Measurements from ENCODE around the gene ATXN2L.
"Not testable (repeated sequence)": the region's sequence is repeated elsewhere in the genome, so short reads cannot be mapped to it uniquely, and the experiment has no call there.

Gene ATXN2L, protein sequence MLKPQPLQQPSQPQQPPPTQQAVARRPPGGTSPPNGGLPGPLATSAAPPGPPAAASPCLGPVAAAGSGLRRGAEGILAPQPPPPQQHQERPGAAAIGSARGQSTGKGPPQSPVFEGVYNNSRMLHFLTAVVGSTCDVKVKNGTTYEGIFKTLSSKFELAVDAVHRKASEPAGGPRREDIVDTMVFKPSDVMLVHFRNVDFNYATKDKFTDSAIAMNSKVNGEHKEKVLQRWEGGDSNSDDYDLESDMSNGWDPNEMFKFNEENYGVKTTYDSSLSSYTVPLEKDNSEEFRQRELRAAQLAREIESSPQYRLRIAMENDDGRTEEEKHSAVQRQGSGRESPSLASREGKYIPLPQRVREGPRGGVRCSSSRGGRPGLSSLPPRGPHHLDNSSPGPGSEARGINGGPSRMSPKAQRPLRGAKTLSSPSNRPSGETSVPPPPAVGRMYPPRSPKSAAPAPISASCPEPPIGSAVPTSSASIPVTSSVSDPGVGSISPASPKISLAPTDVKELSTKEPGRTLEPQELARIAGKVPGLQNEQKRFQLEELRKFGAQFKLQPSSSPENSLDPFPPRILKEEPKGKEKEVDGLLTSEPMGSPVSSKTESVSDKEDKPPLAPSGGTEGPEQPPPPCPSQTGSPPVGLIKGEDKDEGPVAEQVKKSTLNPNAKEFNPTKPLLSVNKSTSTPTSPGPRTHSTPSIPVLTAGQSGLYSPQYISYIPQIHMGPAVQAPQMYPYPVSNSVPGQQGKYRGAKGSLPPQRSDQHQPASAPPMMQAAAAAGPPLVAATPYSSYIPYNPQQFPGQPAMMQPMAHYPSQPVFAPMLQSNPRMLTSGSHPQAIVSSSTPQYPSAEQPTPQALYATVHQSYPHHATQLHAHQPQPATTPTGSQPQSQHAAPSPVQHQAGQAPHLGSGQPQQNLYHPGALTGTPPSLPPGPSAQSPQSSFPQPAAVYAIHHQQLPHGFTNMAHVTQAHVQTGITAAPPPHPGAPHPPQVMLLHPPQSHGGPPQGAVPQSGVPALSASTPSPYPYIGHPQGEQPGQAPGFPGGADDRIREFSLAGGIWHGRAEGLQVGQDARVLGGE

DNA sequence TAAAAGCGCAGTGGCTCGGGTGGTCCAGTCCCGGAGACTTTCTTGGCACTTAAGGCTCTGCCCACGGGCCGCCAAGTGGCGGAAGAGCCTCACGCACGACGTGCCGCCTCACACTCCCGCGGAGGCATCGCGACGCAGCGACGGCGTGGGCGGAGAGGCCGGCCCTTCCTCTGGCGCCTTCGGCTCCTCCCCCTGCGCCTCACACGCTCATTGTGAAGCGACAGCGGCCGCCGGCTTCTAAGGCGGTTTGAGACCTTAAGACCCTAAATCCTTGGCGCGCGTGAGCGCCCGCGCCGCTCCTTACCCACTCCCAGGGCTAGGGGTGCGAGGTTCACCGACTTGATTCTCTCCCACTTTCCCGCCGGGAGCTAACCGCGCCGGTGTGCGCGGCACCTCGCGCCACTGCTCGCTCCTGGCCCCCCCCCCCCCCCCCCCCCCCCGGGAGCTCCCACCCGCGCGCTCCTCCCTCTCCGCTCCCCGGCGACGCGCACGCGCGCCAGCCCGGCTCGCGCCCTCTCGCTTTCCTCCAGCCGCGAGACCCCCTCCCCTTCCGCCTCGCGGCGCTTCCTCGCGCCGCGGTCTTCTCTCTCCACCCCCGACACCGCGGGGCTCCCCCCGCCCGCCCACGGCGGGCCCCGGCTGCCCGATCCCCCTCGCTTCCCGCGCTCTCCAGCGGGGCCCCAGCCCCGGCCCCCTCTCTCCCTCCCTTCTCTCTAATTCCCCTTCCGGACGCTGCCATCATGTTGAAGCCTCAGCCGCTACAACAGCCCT lies at the start of gene ATXN2L:
ATXN2L (plus strand) TSS at position 480 of the 771 bp plus-strand sequence; CDS start at position 741, 261 bp downstream.
- DNase-seq (ENCODE audit: low read depth in 3 of 3): peak; percentile 90 to 95 (median 94)

DNA sequence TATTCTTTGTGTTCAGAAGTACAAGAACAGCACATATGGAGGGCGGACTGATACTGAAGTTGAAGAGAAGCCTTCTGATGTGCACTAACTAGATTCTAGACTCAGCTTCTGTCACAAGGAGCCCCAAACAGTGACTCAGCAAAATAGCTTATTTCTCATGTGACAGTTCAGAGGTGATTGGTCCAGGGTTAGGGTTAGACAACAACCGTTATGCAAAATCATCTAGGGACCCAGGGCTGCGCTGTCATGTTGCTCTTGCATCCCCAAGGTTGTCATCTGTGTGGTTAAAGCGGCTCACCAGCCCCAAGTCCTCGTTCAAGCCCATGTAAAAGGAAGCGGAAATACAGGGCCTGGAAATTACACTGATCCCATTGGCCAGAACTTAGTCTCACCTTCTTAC lies 41.1 kb upstream of the ATXN2L start:
- DNase-seq (ENCODE audit: low read depth in 3 of 3): not testable (repeated sequence)

DNA sequence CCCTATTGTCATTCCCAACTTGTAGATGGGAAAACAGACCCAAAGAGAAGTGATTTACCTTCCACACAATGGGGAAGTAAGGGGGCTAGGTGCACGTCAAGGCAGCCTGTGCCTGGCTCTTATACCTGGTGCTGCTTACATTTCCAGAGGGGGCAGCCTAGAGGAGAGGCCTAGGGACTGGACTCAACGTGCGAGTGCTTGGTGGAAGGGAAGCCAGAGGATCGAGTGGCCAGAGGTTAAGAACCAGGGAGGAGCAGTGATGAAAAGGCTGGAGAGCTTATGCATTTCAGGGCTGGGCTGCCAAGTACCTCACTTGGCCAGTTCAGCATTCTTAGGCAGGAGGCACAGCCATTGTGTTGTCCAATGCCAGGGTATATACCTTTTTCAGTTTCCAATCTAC lies 40.4 kb upstream of the ATXN2L start:
- DNase-seq (ENCODE audit: low read depth in 3 of 3): not testable (repeated sequence)

DNA sequence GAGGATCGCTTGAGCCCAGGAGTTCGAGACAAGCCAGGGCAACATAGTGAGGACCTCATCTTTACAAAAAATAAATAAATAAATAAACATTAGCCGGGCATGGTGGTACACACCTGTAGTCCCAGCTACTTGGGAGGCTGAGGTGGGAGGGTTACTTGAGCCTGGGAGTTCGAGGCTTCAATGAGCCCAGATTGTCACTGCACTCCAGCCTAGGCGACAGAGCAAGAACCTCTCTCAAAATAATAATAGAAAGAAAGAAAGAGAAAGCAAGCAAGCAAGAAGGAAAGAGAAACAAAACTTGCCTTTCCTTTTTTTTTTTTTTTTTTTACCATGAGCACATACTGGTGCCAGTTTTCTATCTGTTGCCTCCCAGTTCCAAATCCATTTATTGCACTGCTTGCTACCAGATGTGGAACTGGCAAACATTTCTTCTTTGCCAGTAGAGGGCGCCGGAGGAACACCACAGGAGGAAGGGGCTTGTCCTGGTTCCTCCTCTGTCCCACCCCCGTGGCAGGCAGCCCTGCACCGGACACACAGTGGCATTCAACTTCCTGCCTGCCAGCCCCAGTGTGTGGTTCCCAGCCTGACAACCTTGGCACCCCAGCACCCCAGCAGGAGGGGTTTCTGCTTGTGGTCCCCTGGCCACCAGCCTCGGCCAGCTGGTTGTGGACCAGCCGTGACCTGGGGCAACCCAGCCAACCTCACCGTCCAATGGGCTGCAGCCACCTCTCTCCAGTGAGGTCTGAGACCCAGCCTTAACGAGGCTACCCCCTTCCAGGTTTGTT lies 20.4 kb upstream of the ATXN2L start:
- DNase-seq (ENCODE audit: low read depth in 3 of 3): peak in 2 of 3 experiments; percentile 11 to 61

DNA sequence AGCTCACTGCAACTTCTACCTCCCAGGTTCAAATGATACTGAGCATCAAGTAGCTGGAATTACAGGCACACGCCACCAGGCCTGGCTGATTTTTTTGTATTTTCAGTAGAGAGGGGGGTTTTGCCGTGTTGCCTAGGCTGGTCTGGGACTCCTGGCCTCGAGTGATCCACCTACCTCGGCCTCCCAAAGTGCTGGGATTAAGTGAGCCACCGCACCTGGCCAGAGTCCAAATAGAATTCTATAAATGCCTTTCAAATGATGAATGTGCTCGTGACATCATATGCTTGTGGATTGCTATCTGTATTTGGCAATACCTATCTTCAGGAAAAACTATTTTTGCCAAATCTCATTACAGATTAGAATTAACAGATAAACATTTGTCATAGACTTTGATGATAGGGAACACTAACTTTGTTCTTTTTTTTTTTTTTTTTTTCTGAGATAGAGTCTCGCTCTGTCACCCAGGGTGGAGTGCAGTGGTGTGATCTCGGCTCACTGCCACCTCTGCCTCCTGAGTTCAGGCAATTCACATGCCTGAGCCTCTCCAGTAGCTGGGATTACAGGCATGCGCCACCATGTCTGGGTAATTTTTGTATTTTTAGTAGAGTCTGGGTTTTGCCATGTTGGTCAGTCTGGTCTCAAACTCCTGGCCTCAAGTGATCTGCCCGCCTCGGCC lies 15.2 kb upstream of the ATXN2L start:
- DNase-seq (ENCODE audit: low read depth in 3 of 3): not testable (repeated sequence)

DNA sequence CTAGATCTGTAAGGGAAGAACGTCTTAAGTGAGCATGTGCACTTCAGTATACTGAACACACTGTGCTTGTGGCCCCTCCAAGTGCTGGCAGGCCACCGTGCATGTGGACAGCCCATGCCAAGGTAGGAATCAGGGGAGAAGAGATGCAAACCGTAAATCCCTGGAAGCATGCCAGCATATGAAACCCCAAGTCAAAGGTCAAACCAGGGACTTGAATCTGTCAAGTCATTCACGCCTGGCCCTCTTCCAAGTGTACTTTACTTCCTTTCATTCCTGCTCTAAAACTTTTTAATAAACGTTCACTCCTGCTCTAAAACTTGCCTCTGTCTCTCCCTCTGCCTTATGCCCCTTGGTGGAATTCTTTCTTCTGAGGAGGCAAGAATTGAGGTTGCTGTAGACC lies 2.8 kb upstream of the ATXN2L start:
- DNase-seq (ENCODE audit: low read depth in 3 of 3): no peak

DNA sequence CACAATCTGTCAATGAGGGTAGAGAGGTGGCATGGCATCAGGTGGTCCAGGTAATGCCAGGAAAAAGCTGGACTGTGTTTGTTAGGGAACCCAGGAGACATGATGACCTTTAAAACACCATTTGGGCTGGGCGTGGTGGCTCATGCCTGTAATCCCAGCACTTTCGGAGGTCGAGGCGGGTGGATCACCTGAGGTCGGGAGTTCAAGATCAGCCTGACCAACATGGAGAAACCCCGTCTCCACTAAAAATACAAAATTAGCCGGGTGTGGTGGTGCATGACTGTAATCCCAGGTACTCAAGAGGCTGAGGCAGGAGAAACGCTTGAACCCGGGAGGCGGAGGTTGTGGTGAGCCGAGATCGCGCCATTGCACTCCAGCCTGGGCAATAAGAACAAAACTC lies 2.3 kb upstream of the ATXN2L start:
- DNase-seq (ENCODE audit: low read depth in 3 of 3): not testable (repeated sequence)

DNA sequence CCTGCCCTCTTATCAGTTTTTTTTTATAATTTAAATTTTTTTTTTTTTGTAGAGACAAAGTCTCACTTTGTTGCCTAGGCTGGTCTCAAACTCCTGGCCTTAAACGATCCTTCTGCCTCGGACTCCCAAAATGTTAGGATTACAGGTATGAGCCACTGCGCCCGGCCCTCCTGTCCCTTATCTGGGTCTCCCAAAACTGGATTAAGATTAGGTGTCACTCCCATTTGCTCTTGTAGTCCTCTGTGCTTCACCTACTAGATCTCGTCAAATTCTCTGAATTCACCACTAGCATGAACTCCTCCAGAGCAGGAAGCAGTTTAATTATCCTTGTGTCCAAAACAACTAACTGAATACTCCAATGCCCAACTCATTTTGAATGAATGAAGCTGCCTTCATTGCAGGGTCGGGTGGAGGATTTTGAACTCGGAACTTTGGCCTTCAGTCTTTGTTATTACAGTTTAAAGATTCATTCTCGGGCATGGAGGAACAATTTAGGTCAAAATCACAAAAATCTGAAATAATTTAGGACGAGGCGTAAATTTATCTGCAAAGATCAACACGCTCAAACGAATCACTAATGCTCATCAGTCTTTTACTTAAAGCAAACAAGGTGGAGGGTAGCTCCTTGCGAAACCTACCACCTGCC lies 802 bp upstream of the ATXN2L start:
- no peak for DNase-seq (ENCODE audit: low read depth in 3 of 3)

DNA sequence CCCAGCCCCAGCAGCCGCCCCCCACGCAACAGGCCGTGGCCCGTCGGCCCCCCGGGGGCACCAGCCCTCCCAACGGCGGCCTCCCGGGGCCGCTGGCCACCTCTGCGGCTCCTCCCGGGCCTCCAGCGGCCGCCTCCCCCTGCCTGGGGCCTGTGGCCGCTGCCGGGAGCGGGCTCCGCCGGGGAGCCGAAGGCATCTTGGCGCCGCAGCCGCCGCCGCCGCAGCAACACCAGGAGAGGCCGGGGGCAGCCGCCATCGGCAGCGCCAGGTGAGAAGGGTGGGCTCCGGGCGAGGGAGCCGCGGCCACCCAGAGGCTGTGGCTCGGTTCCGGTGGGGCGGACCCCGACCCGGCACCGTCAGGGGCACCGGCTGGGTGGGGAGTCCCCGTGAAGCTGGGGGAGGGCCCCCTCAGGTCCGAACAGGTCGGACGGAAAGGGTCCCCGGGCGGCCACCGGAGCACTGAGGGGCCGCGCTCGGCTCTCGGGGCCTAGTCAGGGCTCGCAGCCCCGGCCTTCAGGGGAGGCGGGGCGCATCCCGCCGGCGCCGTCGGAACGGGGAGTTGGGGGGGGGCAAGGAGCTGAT lies 583 bp downstream of the ATXN2L start:
- peak in 1 of 3 experiments; percentile 10 for DNase-seq (ENCODE audit: low read depth in 3 of 3)

DNA sequence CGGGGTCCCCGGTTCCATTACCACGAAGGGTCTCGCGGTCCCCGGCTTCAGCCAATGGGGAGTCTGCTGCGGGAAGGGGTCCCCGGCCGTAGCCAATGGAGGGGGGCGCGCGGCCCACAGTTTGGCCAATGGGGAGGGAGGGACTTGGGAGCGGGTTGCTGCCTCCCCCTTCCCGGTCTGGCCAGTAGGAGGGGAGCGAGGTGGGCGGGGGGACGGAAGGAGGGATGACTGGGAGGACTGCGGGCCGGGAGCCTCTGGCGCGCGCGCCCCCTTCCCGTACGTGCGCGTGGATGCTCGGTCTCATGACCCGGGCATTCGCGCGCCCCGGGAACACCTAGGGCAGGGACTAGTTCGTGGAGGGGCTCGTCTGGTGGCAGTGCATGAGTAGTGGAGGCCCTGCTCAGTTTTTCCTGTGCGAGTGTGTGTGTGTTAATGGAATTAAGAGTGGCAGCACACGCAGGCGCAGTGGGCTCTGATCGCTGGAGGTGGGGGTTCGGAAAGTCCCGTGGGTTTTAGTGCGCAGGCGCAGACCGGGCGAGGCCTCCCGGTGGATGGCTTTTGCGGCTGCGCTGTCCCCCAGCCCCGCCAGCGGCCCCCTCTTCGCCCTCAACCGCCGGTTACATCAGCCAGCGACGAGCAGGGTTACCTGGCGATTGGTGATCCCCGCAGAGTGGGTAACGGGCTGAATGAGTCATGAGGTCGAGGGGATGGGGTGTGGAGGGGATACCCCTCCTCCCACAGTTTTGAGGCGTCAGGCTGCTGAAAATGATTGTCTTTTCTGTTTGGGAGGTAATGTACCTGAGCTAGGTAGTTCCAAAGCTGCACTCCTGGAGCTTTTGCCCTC lies 1.3 kb downstream of the ATXN2L start:
- peak; percentile 95 to 97 (median 96) for DNase-seq (ENCODE audit: low read depth in 3 of 3)

DNA sequence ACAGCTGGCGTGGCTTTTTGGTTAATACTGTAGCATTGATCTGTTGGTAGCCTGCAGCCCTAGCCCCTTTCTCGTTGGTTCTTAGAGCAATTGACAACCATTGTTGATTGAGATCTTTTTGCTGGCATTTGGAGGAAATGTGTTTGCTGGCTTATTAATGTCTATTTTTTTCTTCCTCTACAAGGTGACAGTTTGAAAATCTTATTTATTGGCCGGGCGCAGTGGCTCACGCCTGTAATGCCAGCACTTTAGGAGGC lies 1.8 kb downstream of the ATXN2L start:
- DNase-seq (ENCODE audit: low read depth in 3 of 3): no peak

DNA sequence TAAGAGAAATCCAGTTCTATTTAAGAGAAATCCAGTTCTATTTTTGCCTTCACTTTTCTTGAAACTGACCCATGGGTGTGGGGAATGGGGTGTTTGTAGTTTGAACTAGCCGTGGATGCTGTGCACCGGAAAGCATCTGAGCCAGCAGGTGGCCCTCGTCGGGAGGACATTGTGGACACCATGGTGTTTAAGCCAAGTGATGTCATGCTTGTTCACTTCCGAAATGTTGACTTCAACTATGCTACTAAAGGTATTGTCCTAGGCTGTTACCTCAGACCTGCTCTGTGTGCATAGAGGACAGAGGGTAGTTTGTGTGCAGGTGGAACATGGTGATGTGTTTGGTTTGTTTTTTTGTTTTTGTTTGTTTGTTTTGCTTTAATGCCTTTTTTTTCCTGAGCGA lies 3.3 kb downstream of the ATXN2L start:
- DNase-seq (ENCODE audit: low read depth in 3 of 3): no peak

DNA sequence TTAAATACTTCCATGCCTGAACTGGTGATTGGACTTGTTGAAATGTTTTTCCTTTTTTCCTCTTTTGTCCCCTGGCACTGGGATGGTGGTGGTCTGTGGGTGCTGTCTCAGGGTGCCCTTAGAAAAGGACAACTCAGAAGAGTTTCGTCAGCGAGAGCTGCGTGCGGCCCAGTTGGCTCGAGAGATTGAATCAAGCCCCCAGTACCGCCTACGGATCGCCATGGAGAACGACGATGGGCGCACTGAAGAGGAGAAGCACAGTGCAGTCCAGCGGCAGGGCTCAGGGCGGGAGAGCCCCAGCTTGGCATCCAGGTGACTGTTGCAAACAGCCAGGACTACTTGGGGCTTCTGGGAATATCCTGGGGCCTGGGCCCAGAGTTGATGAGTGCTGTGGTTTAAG lies 6.9 kb downstream of the ATXN2L start:
- no peak for DNase-seq (ENCODE audit: low read depth in 3 of 3)

DNA sequence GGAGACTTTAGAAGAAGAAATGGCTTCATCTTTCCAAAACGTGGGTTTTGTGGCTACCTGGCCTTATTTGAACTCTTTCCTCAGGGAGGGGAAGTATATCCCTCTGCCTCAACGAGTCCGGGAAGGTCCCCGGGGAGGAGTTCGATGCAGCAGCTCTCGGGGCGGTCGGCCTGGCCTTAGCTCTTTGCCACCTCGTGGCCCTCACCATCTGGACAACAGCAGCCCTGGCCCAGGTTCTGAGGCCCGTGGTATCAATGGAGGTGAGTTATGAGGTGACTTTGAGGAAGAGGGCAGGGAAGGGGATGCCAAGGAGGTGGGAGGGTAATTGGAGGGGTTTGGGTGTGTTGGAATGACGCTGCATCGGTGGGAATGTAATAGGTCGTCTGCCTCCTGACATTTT lies 7.7 kb downstream of the ATXN2L start:
- no peak for DNase-seq (ENCODE audit: low read depth in 3 of 3)

DNA sequence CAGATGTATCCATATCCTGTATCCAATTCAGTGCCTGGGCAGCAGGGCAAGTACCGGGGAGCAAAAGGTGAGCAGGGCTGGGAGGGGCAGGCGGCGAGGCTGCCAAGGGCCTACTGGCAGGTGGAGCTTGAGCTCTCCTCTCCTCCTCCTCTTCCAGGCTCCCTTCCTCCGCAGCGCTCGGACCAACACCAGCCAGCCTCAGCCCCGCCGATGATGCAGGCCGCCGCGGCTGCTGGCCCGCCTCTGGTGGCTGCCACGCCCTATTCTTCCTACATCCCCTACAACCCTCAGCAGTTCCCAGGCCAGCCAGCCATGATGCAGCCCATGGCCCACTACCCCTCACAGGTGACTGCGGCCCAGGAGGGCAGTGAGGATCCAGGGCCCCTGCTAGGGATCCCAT lies 11.6 kb downstream of the ATXN2L start:
- no peak for DNase-seq (ENCODE audit: low read depth in 3 of 3)

DNA sequence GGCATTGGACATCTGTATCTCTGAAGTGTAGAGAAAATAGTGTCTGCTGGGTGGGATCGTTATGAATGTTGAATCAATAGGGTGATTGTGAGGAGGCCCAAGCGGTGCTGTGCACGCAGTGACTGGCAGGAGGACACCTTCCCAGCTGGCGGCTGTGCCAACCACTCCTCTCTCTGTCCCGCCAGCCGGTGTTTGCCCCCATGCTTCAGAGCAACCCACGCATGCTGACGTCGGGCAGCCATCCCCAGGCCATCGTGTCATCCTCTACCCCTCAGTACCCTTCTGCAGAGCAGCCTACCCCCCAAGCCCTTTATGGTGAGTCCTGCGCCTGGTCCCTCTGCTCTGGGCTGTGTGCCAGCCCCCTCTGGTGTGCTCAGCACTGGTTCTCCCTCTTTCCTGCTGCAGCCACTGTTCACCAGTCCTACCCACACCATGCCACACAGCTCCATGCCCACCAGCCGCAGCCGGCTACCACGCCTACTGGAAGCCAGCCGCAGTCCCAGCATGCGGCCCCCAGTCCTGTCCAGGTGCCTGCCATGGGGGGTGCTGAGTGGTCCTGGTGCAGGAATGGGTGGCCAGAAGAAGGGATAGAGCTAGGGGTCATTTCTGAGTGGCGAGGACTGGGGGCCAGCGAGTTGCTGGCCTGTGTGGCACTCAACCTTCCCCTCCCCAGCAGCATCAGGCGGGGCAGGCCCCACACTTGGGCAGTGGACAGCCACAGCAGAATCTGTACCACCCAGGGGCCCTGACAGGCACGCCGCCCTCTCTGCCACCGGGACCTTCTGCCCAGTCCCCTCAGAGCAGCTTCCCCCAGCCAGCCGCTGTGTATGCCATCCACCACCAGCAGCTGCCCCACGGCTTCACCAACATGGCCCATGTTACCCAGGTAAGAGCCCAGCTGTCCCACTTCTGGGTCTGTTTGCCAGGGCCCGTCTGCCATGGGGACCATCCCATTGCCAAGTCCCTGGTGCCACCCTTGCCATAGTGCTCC lies 12.4 kb downstream of the ATXN2L start:
- no peak for DNase-seq (ENCODE audit: low read depth in 3 of 3)
